Limb (tissue), 2 donors: Measurements from ENCODE around the gene DCDC2C.

ENCODE experiments used
- DNase-seq, 2 donors: peaks; one replicate each; pipeline ENCODE4 v3.0.0-alpha.2; 2016; ENCODE audit errors: extremely low spot score in 2 of 2

Gene DCDC2C

DNA sequence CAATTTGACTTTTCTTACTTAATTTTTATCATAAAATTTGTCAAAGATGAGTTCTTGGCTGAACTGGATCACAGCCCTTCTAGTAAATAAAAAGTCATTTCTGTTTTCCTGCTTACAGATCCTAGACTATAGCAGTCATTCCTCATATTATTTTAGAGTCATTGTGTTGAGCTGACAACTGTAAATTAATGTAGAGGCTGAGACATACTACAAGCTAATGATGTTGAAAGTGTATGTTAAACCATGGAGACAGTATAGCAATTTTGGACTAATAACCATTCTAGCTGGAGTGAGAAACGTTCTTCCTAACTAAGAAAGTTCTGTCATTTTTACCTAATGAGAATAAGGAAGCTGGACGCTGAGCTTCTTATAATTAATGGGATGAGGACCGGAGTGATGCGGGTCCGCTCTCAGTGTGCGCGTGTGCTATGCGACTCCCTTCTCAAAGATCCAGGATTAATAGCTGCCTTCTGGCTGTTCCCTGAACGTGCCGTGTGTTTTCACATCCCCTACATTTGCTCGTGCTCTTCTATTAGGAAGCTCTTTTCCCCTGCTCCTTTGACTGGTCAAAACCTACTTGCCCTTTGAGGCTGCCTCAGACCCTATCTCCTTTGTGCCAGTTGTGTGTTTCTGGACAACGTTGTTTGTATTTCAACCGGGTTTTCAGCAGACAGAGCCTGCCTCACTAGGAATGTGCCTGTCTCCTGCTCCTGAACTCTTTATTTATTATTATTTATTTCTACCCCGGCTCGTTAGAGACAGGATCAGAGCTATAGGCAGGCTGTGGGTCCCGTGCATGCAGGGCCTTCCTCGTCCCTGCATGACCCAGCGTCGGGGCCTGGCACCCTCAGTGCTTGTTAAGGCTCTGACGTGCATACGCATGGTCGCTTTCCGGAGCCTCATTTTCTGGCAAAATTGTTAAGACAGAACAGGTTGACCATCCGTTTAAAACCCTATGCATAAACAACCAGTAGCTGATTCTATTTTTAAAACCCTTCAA, 182.6 kb downstream of the DCDC2C start:
- DNase-seq, result no peak

DNA sequence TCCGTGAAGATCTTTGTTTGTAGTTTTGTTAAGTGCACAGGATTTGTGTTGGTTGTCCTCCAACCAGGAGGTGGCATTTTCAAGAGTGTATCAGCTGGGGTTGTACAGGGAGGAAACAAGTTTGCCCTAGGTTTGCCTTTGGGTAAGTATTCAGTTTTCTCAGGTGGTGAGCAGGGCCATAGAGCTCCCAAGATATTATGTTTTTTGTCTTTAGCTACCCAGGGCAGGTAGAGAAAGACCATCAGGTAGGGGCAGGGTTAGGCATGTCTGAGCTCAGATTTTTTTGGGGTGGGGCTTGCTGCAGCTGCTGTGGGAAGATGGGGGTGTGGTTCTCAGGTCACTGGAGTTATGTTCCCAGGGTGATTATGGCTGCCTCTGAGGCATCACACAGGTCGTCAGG, 191.6 kb downstream of the DCDC2C start:
- no peak for DNase-seq
